HCEC 1CT (cell line): ENCODE measurements around the gene NPR3.
"Not testable (repeated sequence)": the region's sequence is repeated elsewhere in the genome, so short reads cannot be mapped to it uniquely, and the experiment has no call there.

Experiments
- DNase-seq: peaks from one replicate; pipeline ENCODE4 v3.0.0-alpha.2; 2017

NPR3 gene

DNA sequence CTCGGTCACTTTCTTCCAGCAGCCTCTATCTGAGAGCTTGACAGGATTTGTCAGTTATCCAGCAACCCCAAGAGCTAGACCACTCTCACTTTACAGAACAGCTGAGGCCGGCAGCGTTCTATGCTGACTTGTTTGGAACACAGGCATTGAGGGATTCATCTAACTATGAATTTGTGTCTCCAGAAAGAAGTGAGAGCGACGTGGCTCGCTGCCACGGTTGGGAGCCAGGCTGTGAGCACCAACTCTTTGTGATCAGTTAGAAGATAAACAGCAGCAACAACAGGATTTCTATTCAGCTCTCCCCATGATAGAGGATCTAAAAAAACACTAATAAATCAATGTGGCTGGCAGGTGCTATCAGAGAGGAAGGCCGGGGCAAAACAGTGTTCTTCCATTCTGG, 58.6 kb downstream of the NPR3 start:
- DNase-seq = no peak

DNA sequence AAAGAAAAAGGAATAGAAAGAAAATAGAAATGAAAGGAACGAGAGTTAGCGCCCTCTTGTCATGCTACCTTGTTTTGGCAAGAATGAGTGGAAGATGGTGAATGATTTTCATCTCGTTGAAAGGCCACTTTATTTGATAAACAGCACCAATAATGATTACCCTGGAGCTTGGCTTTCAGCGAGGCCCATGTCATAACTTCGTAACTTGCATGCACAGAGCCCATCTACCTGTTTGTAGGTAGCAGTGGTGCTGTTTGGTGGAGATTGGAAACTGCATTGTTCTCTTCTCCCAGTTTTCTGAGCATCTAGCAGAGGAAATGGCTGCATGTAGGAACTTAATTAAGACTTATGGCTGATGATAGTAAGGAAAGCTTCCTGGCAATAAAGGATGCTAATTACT, 59.3 kb downstream of the NPR3 start:
- no peak for DNase-seq

GRCh38 chr5:32771037-32771436, 59.9 kb downstream of the NPR3 start:
- DNase-seq = no peak

- DNase-seq = no peak
Observed at GRCh38 chr5:32773944-32774343, 62.8 kb downstream of the NPR3 start.

GRCh38 chr5:32776200-32776599, 65.1 kb downstream of the NPR3 start:
- no peak for DNase-seq

- DNase-seq = no peak
Observed at GRCh38 chr5:32777222-32777621, 66.1 kb downstream of the NPR3 start.

DNA sequence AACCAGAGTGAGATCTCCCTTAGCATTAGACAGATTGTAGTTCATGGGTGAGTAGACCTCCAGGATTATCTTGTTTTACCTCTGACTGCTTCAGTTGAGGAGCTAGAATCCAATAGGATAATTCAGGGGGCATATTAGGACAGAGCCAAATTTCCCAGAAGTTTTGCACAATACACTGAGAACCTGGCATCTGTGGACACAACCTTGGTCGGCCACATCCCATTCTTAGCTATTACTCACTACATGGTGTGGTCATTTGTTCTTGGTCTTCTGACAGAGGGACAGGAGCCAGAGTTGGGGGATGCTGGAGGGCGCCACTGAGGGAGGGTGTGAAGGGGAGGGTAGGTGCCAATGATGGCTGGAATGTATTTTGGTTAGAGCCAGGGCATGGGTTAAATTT, 66.6 kb downstream of the NPR3 start:
- DNase-seq = no peak

DNA sequence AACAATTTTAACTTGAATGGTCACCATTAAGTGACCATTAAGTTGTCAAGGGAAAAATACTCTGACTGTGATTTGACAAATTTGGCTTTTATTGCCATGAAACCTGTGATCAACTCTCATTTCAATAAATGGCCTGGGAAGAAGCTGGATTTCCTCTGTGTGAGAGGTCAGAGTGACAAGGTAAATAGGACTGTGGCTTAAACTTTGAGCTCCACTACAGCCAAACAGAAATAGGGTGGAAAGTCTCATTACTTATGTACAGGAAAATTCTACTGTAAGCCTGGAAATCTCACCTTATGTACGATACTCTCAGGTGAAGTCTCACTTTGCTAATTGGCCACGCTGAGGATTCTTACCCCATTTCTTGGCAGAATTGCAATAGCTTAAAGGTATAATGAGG, 67.3 kb downstream of the NPR3 start:
- DNase-seq = no peak

DNA sequence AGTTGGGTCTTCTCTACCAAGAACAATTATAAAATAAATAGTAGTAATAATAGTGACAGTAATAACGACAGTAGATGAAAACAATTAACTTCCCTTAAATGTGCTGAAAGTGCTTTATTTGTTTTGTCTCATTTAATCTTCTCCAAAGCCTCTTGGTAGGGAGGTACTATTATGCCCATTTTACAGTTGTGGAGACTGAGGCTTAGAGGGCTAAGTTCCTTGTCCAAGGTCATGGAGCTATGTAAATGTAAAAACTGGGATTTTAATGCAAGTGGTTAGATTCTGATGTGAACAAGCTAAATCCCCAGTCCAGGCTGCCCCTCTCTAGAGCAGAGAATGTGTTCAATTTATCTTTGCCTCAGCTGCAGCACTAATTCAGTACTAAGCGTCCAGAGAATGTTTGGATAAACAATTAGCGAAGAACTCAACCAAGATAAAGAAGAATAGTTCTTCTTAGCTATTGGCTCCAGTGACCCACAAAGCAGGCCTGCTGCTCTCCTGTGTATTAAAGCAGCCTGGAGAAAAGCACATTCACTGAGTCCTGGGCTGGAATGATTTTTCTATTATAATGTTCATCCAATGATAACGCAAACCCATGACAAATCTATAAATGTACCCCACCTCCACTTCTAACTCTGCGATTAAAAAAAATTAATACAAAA, 68.8 kb downstream of the NPR3 start:
- DNase-seq = no peak

DNA sequence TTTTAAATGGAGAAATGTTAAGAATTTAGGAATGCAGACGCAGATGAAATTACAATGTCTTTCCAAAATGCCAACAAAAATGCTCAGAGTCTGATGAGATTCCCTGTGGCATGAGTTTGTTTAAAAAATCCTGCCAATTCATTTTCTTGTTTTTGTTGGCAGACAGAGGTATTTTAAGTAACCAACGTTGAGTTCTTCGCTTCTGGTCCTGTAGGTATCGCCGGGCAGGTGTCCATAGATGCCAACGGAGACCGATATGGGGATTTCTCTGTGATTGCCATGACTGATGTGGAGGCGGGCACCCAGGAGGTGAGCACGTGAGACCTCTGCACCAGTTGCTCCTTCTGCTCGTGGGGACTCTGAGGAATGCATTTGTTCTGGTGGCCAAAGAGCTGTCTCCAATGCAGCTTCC, 69.4 kb downstream of the NPR3 start:
- no peak for DNase-seq

DNA sequence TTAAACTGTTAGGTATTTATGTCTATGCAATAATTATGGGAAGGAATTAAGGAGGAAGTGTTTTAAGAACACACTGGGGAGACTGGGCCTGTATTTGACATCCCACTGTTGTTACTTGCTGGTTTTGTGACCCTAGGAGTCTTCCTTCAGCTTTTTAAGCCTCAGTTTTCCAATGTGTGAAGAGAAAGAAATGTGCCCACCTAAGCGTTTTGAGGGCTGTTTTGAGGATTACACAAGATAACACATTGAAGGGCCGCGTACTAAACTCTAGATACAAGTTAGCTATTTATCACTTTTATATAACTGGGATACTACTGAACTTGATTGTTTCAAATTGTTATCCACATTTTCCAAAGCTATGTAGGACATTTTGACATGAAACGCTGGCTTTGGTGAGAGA, 72.5 kb downstream of the NPR3 start:
- no peak for DNase-seq

DNA sequence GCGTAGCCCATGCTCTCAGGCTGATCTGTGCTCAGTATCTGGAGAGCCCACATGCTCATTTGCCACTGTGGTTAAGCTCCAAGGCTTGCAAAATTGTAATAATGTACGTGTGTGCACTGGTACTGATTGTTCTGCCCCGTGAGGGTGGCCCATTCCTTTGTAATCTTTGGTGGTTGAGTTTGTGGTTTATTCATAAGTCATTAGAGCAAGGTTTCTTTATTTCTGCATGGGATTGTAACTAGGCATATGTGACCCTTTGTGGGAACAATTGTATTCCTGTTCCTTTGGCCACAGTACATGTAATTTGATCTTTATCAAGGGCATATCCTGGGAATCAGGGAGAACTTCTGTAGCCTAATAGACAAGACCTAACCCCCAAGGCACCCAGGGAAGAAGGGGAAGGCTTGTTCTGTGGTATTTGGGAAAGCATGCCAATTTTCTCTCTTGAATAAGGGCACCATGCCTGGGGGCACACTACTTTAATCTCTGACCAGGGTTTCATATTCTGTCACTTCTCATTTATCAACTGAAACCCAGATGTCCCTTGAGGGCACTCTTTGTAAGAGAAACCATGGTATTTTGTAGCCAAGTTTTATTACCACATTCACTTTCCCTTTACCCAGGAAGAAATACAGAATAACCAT, 74.6 kb downstream of the NPR3 start:
- DNase-seq = peak; percentile 38

- DNase-seq = no peak
Observed at GRCh38 chr5:32786311-32786710, 75.2 kb downstream of the NPR3 start.

DNA sequence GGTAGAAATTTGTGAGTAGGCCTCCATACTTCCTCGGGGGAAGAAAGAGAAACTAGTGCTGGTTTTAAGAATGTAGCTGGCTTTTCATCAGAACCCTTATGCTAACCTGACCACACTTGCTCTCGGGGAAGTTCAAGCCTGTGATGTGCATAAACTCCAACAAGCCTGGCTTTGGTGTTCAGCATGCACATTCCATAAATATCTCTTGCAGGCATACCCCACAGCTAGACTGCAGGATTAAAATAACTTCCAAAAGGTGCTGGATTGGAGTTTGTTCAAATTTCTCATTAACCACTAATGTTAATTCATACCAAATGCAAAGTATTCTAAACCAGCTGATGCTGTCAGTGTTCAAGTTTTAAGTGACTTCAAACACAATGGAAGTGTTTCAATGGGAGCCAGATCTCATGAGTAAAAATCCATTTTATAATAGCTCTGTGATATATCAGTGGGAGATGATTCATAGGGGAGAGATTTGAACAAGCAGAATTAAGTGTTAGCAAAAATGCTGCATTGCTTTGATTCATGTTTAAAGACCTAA, 79.4 kb downstream of the NPR3 start:
- peak; percentile 50 for DNase-seq

DNA sequence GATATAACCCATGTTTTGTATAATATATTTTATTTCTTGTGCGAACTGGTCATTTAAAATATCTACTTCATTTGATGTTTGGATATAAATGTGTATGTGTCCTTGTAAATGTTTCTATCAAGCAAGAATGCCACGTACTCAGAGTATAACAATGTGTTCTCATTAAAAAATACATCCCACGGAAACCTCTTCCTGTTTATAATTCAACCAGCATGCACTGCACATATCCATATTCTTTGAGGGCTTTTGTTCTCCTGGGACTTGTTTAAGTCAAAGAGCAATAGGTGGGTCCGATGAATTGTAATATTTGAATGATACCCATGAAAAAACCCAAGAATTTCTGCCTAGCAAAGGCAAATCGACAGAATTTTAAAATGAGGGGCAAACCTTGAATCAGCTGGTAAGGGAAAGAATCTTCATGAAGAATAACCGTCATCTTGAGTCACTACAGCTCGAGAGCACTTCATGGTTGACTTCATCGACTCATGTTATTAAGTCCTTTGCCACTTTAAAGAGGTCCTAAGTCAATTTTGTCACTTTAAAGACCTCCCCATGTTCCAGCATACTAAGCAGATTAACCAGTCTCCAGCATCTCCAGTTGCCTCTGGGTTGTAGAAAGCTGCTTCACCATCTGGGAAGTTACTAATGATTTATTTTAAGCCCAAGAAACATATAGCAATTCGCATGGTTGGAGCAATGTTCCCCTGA, 80.6 kb downstream of the NPR3 start:
- DNase-seq = peak; percentile 26

- DNase-seq = peak; percentile 54
Observed at GRCh38 chr5:32794086-32794485, 83.0 kb downstream of the NPR3 start.

DNA sequence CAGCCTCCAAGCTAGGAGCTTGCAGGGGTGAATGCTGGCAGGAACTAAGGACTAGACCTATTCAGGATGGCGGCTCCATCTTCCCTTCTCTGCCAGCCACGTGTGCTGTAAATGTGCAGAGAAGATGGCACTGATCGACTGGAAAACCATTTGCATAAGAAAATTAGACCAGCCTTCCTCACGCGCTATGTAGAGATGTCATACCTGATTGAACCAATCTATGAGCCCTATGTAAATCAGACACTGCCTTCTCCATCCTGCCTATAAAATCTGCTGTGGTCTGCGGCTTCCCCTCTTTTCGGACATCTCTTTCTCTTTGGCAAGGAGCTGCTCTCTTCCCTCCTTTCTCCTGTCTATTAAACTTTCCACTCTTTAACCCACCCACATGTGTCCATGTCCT, 91.6 kb downstream of the NPR3 start:
- DNase-seq = no peak

DNA sequence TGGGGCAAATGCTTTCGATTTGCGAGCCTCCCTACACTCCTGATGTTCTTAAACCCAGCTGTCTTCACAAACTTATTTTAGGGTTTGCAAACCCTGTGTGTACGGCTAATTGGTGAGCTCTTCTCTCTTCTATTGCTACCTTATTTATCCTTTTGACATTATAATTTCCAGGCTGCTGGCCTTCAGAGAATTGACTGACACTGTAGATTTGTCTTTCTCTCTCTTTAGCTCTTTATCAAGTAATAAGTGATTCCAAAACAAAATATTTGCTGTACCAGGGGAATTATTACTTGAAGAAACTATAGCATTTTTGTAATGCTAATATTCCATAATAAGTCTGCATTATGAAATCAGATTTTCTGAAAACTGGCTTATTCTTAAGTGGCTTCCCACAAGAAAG, 92.5 kb downstream of the NPR3 start:
- DNase-seq = no peak

DNA sequence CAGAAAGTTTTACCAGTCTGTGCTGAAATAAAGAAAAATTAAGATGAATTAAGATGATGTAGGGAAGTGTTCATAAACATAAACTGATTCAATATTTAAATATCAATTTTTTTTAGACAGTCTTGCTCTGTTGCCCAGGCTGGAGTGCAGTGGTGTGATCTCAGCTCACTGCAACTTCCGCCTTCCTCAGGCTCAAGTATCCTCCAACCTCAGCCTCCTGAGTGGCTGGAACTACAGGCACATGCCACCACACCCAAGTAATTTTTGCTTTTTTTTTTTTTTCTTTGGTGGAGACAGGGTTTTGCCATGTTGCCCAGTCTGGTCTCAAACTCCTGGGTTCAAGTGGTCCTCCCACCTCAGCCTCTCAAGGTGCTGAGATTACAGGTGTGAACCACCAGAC, 94.3 kb downstream of the NPR3 start:
- not testable (repeated sequence) for DNase-seq

- DNase-seq = peak; percentile 83
Observed at GRCh38 chr5:32805971-32806638, 95.0 kb downstream of the NPR3 start.

DNA sequence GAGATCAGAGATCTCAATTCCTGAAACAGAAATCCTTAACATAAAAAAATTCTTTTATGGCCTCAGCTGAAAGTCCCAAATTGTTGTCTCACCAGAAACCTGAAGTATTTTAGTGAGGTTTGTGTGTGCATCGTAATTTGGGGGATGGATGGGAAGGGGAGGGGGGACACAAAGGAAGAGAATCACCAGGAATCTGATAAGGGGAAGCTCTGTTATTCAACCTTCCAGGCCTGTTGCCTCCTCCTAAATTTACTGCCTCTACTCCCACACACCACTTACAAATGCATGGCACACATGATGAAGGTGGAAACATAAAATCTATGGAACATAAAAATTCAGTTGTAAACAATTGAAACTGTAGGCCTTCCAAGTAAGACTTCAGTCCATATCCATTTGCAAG, 97.7 kb downstream of the NPR3 start:
- DNase-seq = no peak

DNA sequence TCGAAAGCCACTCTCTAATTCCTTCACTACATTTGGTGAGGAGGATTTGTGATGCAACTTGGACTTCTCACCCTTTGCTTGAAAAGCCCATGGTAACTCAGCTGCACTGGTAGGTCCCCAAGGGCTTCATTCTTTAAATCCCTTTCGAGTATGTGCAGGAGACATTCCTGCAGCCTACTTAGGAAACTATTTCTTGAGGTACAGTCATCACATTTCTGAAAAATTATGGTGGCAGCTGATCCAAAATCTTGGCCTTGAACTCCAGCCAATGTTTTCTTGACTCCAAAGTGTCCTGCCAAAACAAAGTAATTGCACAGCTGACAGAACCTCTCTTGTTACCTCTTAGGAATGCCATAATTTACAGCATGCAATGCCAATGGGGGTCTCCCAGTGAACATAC, 99.7 kb downstream of the NPR3 start:
- DNase-seq = no peak

GRCh38 chr5:32812399-32812798, 101.3 kb downstream of the NPR3 start:
- no peak for DNase-seq

DNA sequence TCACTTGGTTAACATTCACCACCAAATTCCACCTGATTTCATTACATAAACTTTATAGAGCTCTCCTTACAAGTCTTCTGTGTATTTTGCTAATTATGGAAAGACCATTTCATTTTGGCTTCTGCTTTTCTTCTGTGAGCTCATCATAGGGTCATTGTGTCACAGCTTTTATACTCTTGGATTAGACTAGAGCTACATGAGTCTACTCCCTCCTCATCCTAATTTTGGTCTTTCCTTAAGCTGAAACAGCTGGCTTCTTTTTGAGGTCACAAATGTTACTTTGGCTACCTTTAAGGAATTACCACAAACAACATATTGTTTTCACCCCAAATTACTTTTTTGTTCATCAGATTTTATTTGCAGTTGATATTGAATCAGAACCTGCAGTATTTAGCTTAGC, 103.0 kb downstream of the NPR3 start:
- peak; percentile 17 for DNase-seq
